HG03521 (cell line): Measurements from ENCODE around the gene DNAH7.
"Not testable (repeated sequence)": the region's sequence is repeated elsewhere in the genome, so short reads cannot be mapped to it uniquely, and the experiment has no call there.

ENCODE experiments used
- ATAC-seq: cut with Tn5 transposase; IDR thresholded peaks from one replicate; pipeline ENCODE4 v1.9.1; 2021; ENCODE audit warnings: mild to moderate bottlenecking, moderate library complexity; ENCODE audit not compliant: unreplicated experiment

DNAH7 gene

DNA sequence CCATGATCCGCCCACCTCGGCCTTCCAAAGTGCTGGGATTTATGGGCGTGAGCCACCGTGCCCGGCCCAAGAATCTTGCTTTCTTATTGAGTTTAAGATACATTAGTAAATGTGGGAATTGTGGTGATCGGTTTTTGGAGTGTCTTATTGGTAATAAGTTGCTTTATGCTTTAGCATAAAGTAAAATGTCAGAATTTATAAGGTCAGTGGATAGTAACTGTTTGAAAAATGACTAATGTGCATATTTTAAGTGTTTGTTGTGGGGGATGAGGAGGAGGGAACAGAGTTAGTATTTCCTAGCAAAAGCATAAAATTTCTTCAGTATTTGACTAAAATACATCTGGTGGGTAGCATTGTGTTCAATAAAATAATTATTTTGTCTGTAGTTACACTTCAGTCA is 334.2 kb downstream of the DNAH7 start:
- ATAC-seq = no peak

DNA sequence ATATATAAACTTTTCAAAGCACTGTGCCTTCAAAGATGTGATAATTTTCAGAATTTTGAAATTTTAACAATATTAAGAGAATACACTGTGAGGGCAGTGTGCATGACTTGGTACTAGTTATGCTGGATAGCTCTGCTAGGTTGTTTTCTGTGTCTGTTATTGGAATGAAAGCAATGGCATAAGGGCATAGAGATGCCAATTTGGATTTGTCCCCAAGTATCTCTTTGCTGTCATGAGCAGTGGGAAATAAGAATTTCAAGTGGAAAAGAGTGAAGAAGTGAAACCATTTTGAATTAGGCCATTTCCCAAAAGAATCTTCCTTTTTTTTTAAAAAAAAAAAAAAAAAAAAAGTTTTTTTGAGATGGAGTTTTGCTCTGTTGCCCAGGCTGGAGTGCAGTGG is 334.8 kb downstream of the DNAH7 start:
- ATAC-seq = no peak

- ATAC-seq = no peak
These were observed 336.1 kb downstream of the DNAH7 start for GRCh38 chr2:195732574-195732973.

DNA sequence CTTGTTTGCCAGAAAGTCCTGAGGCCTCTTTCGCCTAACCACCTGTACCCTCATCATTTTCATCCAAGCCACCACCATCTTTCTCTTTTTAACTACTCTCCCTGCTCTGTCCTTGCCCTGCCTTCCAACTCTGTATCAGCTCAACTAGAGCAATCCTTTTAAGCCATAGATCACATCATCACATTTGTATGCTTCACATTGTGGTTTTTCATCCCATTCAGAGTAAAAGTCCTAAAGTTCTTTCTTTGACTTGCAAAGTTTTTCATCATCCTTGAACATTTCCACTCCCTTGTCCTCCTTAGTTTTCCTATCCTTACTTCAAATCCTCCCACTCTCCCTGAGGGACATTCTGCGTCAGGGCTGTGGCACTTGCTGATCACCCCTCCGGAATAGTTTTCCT is 337.7 kb downstream of the DNAH7 start:
- no peak for ATAC-seq

DNA sequence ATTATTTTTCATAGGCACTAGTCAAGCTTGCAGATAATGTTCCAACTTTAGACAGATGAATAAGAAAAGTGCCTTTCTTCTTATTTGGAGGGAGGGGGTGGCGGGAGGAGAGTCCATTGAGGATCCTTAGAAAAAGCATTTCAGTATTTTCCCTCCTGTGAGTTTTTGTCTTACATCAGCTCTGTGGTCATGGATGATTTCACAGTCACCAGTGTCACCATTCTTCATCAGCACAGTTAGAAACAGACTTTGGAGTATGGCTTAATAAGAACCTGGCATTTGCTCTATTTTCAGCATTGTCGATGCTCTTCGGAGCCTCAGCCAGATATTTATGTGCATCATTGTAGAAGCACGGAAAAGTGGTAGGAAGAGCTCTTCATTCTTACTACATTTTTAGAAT is 341.5 kb downstream of the DNAH7 start:
- ATAC-seq = no peak

DNA sequence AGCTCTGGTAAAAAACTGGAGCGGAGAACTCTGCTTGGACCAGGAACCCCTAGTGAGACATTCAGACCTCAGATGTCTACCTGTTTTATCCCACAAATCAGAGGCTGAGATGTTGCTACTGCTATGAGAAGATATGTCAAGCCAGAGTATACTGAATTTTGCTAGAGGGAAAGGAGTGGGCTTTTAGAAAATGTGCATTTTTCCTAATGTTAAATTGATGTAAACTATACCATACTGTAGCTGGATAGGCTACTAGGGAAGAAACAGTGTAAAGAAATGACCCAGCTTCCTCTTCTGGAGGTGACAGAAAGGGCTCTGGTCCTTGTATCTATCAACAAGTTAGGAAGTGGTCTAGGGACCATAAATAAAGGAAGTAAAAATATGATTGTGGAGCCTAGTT is 346.6 kb downstream of the DNAH7 start:
- ATAC-seq = no peak

- ATAC-seq = no peak
These were observed 347.6 kb downstream of the DNAH7 start for GRCh38 chr2:195721042-195721441.

GRCh38 chr2:195716466-195716865 is 352.2 kb downstream of the DNAH7 start:
- ATAC-seq = no peak

DNA sequence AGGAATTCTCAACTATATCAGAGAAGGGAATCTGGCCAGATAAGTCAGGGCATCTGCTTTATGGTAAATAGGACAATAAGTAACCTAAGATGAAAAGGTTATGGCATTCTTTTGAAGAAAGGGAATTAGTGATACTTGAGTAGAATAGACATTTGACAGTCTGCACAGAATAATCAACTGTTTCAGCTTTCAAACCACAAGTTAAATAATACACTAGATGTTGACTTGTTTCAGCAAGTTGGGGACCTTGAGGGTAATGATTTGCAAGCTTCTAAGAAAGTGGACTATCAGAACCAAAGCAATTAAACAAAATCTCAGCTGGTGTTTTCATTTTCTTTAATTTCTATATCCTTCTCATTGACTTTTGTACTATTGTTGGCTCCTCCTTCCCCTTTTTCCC is 357.2 kb downstream of the DNAH7 start:
- ATAC-seq = no peak

GRCh38 chr2:195709901-195710806 is 358.5 kb downstream of the DNAH7 start:
- ATAC-seq = no peak

DNA sequence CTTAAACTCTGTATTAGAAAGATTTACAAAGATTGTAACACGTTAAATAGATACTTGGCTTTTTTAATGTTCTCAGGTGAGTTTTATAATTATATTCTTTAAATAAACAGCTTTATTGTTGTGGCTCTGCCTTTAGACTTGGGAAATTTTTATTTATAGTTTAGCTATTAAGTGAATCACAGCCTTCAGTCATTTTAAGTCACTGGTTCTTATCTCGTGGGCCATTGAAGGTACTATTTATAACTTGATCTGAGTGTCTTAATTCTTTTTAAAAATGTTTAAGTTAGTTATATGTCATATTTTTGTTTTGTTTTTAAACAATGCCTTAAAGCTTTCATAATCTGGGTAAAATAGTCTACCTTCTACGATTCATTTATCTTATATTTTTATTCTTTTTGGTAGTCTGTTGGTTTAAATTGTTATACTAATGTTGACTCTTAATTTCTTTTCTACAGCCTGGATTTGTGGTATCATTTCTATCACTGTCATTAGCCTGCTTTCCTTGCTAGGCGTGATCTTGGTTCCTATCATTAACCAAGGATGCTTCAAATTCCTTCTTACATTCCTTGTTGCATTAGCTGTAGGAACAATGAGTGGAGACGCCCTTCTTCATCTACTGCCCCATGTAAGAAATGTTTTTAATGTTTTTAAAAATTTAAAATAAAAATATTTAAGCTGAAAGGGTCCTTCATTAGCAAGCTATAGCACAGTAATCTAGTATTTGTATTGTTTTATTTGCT is 362.3 kb downstream of the DNAH7 start:
- no peak for ATAC-seq

GRCh38 chr2:195700480-195700879 is 368.2 kb downstream of the DNAH7 start:
- no peak for ATAC-seq

DNA sequence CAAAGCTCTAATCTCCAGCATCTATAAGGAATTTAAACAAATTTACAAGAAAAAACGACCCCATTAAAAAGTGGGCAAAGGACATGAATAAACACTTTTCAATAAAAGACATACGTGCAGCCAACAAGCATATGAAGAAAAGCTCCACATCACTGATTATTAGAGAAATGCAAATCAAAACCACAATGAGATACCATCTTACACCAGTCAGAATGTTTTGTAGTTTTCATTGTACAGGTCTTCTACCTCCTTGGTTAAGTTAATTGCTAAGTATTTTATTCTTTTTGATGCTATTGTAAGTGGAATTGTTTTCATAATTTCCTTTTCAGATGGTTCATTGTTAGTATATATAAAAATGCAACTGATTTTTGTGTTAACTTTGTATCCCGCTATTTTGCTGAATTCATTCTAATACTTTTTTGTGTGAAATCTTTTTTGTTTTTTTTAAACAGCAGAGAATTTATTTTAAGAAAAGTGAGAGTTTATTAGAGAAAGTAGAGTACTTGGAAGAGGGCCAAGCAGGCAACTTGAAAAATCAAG is 370.9 kb downstream of the DNAH7 start:
- no peak for ATAC-seq

DNA sequence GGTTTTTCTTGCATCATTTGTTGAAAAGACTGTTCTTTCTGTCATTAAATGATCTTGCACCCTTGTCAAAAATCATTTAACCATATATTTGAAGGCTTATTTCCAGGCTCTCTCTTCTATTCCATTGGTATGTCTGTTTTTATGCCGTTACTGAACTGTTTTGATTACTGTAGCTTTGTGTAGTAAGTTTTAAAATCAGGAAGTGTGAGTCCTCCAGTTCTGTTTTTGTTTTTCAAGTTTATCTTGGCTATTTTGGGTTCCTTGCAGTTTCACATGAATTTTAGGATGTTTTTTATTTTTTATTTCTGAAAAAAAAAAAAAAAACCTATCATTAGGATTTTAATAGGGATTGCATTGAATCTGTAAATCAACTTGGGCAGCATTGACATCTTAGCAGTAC is 372.6 kb downstream of the DNAH7 start:
- no peak for ATAC-seq

DNA sequence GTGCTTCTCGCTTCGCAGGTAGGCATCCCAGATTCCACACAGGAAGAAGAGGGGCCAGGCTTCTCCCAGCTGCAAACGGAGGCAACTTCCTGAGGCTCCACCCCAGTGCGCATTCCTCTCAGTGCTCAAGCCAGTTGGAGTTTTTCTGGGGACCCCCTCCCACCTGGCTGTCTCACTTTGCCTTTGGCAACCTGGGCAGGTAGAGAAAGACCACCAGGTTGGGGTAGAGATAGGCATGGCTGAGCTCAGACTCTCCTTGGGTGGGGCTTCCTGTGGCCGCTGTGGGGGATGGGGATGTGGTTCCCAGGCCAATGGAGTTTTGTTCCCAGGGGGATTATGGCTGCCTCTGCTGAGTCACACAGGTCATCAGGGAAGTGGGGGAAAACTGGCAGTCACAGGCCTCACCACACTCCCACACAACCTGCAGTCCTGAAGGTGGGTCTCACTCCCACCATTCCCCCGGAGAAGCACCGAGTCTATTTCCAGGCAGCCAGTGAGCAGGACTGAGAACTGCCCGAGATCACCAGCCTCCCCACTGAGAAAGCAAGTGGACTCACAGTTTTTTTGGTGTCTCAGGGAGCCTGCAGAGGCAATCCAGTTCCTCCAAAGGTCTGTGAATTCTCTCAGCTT is 373.5 kb downstream of the DNAH7 start:
- no peak for ATAC-seq

DNA sequence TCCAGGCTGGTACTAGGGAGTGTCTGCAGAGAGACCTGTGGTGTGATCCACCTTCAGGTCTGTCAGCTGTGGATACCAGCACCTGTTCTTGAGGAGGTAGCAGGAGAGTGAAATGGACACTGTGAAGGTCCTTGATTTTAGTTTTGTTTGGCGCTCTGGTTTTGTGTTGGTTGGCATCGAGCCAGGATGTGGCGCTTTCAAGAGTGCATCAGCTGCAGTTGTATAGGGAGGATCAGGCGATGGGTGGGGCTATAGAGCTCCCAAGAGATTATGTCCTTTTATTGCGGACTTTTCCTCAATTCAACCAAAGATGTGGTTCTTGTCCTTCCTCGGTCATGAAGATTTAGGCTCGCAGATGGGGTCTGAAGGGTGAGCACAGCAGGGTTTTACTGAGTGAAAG is 374.1 kb downstream of the DNAH7 start:
- ATAC-seq = no peak

GRCh38 chr2:195692531-195692930 is 376.1 kb downstream of the DNAH7 start:
- not testable (repeated sequence) for ATAC-seq
